HCT116 (cell line): Measurements from ENCODE around the gene TMEM209. TPM values are rescaled to one million over a fixed set of nuclear protein-coding genes. Genes with fewer than 3 reads are reported as not detected.

Experiments used
- ATAC-seq: fragments of 200-7000 bp; cut with Tn5 transposase; 2 replicates; pipeline ENCODE4 v1.9.1; 2020; ENCODE audit warnings: mild to moderate bottlenecking, moderate library complexity
- BruUV-seq: library from RNA; stranded (reverse); fragments of 400-500 nt; replicated peaks from 2 replicates; lab custom pipeline; 2021; lab: Mats Ljungman, UMichigan
- CTCF ChIA-PET: fragments of 300-600 bp; sonication (Branson Sonifier 250); formaldehyde crosslinking; loops from one replicate; lab custom pipeline; 2021; ENCODE audit warnings: antibody characterized with exemption; lab: Charles Lee
- POLR2A ChIA-PET: fragments of 300-600, 350-600 bp; sonication (Branson Sonifier 250); formaldehyde crosslinking; loops from one replicate; lab custom pipeline; 2021; ENCODE audit warnings: antibody characterized with exemption; lab: Charles Lee
- RAD21 ChIA-PET, 2 experiments: fragments of 300-600 bp; sonication (Branson Sonifier 250); formaldehyde crosslinking; loops; one replicate each; lab custom pipeline; 2023; ENCODE audit warnings: low total read pairs in 2 of 2; ENCODE audit not compliant: uncharacterized antibody in 2 of 2, unreplicated experiment in 2 of 2, low non-redundant PET in 1 of 2; lab: Charles Lee
- DNase-seq: peaks from one replicate; pipeline ENCODE4 v3.0.0-alpha.2; 2010; ENCODE audit warnings: low read depth, low spot score
- H2AFZ ChIP-seq: fragments of 200-600 bp; shearing (Covaris generic), sonication (generic); 2 replicates; pipeline ENCODE4 v1.6.1; 2017; ENCODE audit warnings: low read depth, mixed run types, mixed read lengths, antibody characterized with exemption, low read length; ENCODE audit not compliant: poor library complexity, severe bottlenecking
- H3K27ac ChIP-seq: 2 replicates; pipeline ENCODE4 v1.5.1; 2012; ENCODE audit warnings: low read depth, low read length
- H3K27me3 ChIP-seq: fragments of 200-600 bp; sonication (generic); 2 replicates; pipeline ENCODE4 v1.6.1; 2016; ENCODE audit warnings: mixed run types, low read length, mixed read lengths; ENCODE audit not compliant: insufficient read depth
- H3K36me3 ChIP-seq, 2 experiments: fragments of 200-500 bp in 1 of 2; fragments of 200-600 bp in 1 of 2; sonication (Bioruptor generic) in 1 of 2; sonication (generic) in 1 of 2; 2 replicates each; pipeline versions ENCODE4 v1.5.1 to v1.6.1; 2014 to 2016; ENCODE audit warnings: low read length in 2 of 2, inconsistent platforms in 1 of 2, mixed read lengths in 1 of 2, mixed run types in 1 of 2; ENCODE audit not compliant: insufficient read depth in 2 of 2, control insufficient read depth in 1 of 2
- H3K4me1 ChIP-seq, 2 experiments: fragments of 200-600 bp in 1 of 2; sonication (generic) in 1 of 2; 2 replicates each; pipeline versions ENCODE4 v1.5.1 to v1.6.1; 2012 to 2017; ENCODE audit warnings: low read length in 2 of 2, inconsistent platforms in 1 of 2, mild to moderate bottlenecking in 1 of 2, mixed read lengths in 1 of 2, mixed run types in 1 of 2, moderate library complexity in 1 of 2; ENCODE audit not compliant: insufficient read depth in 2 of 2, control insufficient read depth in 1 of 2
- H3K4me2 ChIP-seq: fragments of 200-600 bp; sonication (generic); 2 replicates; pipeline ENCODE4 v1.6.1; 2017; ENCODE audit warnings: mixed run types, low read length, mixed read lengths
- H3K4me3 ChIP-seq, 2 experiments: fragments of 200-600 bp in 1 of 2; sonication (generic) in 1 of 2; replicated peaks in 1 of 2; 2 replicates each; pipeline ENCODE4 v1.5.1; 2011 to 2016; ENCODE audit warnings: low read length in 2 of 2, control low read depth in 1 of 2, low read depth in 1 of 2, mild to moderate bottlenecking in 1 of 2, mixed read lengths in 1 of 2, mixed run types in 1 of 2
- H3K79me2 ChIP-seq: fragments of 200-600 bp; sonication (generic); 2 replicates; pipeline ENCODE4 v1.6.1; 2017; ENCODE audit warnings: mild to moderate bottlenecking, mixed run types, low read length, moderate library complexity, mixed read lengths; ENCODE audit not compliant: insufficient read depth
- H3K9ac ChIP-seq: fragments of 200-600 bp; sonication (generic); 2 replicates; pipeline ENCODE4 v1.6.1; 2016; ENCODE audit warnings: low read length, mixed read lengths
- H3K9me2 ChIP-seq: fragments of 200-600 bp; sonication (generic), shearing (Covaris generic); 2 replicates; pipeline ENCODE4 v1.6.1; 2017; ENCODE audit warnings: mixed run types, mild to moderate bottlenecking, moderate library complexity; ENCODE audit not compliant: insufficient read depth
- H3K9me3 ChIP-seq, 2 experiments: fragments of 200-500 bp in 1 of 2; fragments of 200-600 bp in 1 of 2; sonication (Bioruptor generic) in 1 of 2; sonication (generic) in 1 of 2; 2 replicates each; pipeline ENCODE4 v1.6.1; 2014 to 2017; ENCODE audit warnings: low read length in 2 of 2, mixed read lengths in 2 of 2, inconsistent platforms in 1 of 2, low read depth in 1 of 2, mild to moderate bottlenecking in 1 of 2, mixed run types in 1 of 2, moderate library complexity in 1 of 2; ENCODE audit not compliant: control insufficient read depth in 1 of 2, insufficient read depth in 1 of 2
- H4K20me1 ChIP-seq: fragments of 200-600 bp; sonication (generic), shearing (Covaris generic); 2 replicates; pipeline ENCODE4 v1.6.1; 2017; ENCODE audit warnings: mixed run types, mild to moderate bottlenecking, moderate library complexity; ENCODE audit not compliant: insufficient read depth
- CBX3 ChIP-seq: IDR thresholded peaks from 2 replicates; pipeline ENCODE4 v1.6.1; 2012; ENCODE audit warnings: low read depth
- RAD21 ChIP-seq: IDR thresholded peaks from 2 replicates; pipeline ENCODE4 v1.6.1; 2012; ENCODE audit warnings: low read depth, mild to moderate bottlenecking
- REST ChIP-seq: IDR thresholded peaks from 2 replicates; pipeline ENCODE4 v1.6.1; 2012; ENCODE audit warnings: low read depth
- YY1 ChIP-seq: IDR thresholded peaks from 2 replicates; pipeline ENCODE4 v1.6.1; 2011; ENCODE audit warnings: low read length, low read depth, moderate library complexity, mild to moderate bottlenecking; ENCODE audit not compliant: insufficient replicate concordance; ENCODE audit errors: extremely low read depth
- intact Hi-C: fragments of 100-400 bp; cut with micrococcal nuclease; formaldehyde crosslinking; loops from 2 replicates; pipeline ENCODE4 v1.10.0; 2022
- total RNA-seq: library from RNA; stranded (reverse); gene quantifications from one replicate; pipeline ENCODE4 v1.2.1, GENCODE V29; 2021; ENCODE audit not compliant: unreplicated experiment
- TF ChIP-seq, protein P1 (sequence below), 3 experiments: fragments of 200-600 bp in 1 of 3; sonication (generic) in 1 of 3; IDR thresholded peaks in 2 of 3; conservative IDR thresholded peaks in 1 of 3; 2 replicates each; pipeline ENCODE4 v1.5.1; 2012 to 2017; ENCODE audit warnings: low read depth in 2 of 3, low read length in 2 of 3, antibody characterized with exemption in 1 of 3, borderline replicate concordance in 1 of 3, control low read depth in 1 of 3, mild to moderate bottlenecking in 1 of 3, mixed read lengths in 1 of 3, mixed run types in 1 of 3, moderate library complexity in 1 of 3; ENCODE audit not compliant: insufficient read depth in 1 of 3

TMEM209 gene
- total RNA-seq, 1 experiment from 2014 or later: 35.8 TPM

GRCh38 chr7:130124711-130125110 is 80.5 kb downstream of the TMEM209 start:
- Histone ChIP-seq H3K4me3 (no peak overlapping the region), H3K36me3 (peaks cover 16 to 24% of the 10 kb centered on the region in 2 experiments; a peak in 3 of 4 replicates), H2AFZ (no peak overlapping the region), H3K4me1 (no peaks in the 10 kb centered on the region), H3K4me2 (no peak overlapping the region), H3K9ac (no peak overlapping the region), H3K9me3 (no peaks in the 10 kb centered on the region), H3K9me2 (no peaks in the 10 kb centered on the region), H3K27me3 (no peaks in the 10 kb centered on the region), H3K79me2 (no peaks in the 10 kb centered on the region), H3K27ac (no peak overlapping the region), H4K20me1 (no peaks in the 10 kb centered on the region)
- TF ChIP-seq CBX3 (no peak), REST (no peak), RAD21 (no peak), YY1 (no peak)
- TF ChIP-seq, protein P1, sequence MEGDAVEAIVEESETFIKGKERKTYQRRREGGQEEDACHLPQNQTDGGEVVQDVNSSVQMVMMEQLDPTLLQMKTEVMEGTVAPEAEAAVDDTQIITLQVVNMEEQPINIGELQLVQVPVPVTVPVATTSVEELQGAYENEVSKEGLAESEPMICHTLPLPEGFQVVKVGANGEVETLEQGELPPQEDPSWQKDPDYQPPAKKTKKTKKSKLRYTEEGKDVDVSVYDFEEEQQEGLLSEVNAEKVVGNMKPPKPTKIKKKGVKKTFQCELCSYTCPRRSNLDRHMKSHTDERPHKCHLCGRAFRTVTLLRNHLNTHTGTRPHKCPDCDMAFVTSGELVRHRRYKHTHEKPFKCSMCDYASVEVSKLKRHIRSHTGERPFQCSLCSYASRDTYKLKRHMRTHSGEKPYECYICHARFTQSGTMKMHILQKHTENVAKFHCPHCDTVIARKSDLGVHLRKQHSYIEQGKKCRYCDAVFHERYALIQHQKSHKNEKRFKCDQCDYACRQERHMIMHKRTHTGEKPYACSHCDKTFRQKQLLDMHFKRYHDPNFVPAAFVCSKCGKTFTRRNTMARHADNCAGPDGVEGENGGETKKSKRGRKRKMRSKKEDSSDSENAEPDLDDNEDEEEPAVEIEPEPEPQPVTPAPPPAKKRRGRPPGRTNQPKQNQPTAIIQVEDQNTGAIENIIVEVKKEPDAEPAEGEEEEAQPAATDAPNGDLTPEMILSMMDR (IDR thresholded peaks at IDR 0.05 in 2 of 3, conservative IDR thresholded peaks at IDR 0.05 in 1 of 3; ENCODE audit: borderline replicate concordance in 1 of 3, insufficient read depth in 1 of 3, low read depth in 2 of 3, low read length in 2 of 3): no peak
- ChIA-PET POLR2A (no interaction called here), RAD21 (no interaction called here), CTCF (no interaction called here)
- DNase-seq (no peak), ATAC-seq (no peak)
- BruUV-seq: no TSS peak
- intact Hi-C loops: no loop called here
